ENCODE measurements around the gene RHBDL1.

DNA sequence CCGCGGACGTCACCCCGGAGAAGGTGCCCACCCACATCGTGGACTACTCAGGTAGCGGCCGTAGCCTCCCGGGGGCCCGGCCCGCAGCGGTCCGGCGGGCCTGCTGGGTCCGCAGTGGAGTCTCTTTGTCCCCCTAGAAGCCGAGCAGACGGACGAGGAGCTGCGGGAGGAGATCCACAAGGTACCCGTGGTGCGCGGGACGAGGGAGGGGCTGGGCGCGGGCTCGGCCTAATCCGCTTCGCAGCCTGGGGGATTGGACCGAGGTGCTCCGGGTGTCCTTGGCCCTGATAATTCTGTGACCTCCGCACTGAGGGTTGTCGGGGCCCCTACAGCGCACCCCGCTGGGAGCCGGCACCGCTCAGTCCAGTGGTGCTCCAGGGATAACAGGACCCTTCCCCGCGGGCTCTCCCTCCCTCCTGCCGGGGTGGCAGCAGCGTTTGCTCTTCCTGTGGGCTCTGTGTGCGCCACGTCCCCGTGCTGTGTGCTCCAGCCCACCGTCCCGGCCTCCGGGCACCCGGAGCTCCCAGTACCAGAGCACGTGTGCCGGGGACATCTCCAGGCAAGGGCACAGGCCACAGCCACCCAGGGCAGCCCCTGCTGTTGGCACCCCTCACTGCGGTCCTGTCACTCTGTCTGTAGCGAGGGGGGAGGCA is 6.8 kb upstream of the RHBDL1 start:
- TF ChIP-seq MYC (IDR thresholded peaks at IDR 0.05; ENCODE audit: insufficient read depth, insufficient read length, insufficient replicate concordance, low read length, severe bottlenecking), result no peak
- no peak for TF ChIP-seq SRF (IDR thresholded peaks at IDR 0.05; ENCODE audit: low read depth in 2 of 2, low read length in 2 of 2)
- no peak for TF ChIP-seq SIN3A (IDR thresholded peaks at IDR 0.05; ENCODE audit: low read depth, low read length)
- TF ChIP-seq GATAD2B (conservative IDR thresholded peaks at IDR 0.05; ENCODE audit: low read depth), result no peak
- no peak for TF ChIP-seq ASH2L (IDR thresholded peaks at IDR 0.05; ENCODE audit: borderline replicate concordance, low read depth)
- TF ChIP-seq PML (IDR thresholded peaks at IDR 0.05; ENCODE audit: low read length), result no peak
- TF ChIP-seq, protein P1, sequence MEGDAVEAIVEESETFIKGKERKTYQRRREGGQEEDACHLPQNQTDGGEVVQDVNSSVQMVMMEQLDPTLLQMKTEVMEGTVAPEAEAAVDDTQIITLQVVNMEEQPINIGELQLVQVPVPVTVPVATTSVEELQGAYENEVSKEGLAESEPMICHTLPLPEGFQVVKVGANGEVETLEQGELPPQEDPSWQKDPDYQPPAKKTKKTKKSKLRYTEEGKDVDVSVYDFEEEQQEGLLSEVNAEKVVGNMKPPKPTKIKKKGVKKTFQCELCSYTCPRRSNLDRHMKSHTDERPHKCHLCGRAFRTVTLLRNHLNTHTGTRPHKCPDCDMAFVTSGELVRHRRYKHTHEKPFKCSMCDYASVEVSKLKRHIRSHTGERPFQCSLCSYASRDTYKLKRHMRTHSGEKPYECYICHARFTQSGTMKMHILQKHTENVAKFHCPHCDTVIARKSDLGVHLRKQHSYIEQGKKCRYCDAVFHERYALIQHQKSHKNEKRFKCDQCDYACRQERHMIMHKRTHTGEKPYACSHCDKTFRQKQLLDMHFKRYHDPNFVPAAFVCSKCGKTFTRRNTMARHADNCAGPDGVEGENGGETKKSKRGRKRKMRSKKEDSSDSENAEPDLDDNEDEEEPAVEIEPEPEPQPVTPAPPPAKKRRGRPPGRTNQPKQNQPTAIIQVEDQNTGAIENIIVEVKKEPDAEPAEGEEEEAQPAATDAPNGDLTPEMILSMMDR (IDR thresholded peaks at IDR 0.05 in 2 of 3, conservative IDR thresholded peaks at IDR 0.05 in 1 of 3; ENCODE audit: control insufficient read depth in 2 of 3, extremely low read depth in 1 of 3, insufficient read depth in 1 of 3, low read depth in 3 of 3, low read length in 3 of 3), result no peak
- TF ChIP-seq MXI1 (IDR thresholded peaks at IDR 0.05; ENCODE audit: low read depth, low read length), result no peak
- no peak for TF ChIP-seq NRF1 (conservative IDR thresholded peaks at IDR 0.05; ENCODE audit: low read depth, low read length)
- TF ChIP-seq CHD1 (IDR thresholded peaks at IDR 0.05; ENCODE audit: low read depth, low read length), result no peak
- TF ChIP-seq, protein P2, sequence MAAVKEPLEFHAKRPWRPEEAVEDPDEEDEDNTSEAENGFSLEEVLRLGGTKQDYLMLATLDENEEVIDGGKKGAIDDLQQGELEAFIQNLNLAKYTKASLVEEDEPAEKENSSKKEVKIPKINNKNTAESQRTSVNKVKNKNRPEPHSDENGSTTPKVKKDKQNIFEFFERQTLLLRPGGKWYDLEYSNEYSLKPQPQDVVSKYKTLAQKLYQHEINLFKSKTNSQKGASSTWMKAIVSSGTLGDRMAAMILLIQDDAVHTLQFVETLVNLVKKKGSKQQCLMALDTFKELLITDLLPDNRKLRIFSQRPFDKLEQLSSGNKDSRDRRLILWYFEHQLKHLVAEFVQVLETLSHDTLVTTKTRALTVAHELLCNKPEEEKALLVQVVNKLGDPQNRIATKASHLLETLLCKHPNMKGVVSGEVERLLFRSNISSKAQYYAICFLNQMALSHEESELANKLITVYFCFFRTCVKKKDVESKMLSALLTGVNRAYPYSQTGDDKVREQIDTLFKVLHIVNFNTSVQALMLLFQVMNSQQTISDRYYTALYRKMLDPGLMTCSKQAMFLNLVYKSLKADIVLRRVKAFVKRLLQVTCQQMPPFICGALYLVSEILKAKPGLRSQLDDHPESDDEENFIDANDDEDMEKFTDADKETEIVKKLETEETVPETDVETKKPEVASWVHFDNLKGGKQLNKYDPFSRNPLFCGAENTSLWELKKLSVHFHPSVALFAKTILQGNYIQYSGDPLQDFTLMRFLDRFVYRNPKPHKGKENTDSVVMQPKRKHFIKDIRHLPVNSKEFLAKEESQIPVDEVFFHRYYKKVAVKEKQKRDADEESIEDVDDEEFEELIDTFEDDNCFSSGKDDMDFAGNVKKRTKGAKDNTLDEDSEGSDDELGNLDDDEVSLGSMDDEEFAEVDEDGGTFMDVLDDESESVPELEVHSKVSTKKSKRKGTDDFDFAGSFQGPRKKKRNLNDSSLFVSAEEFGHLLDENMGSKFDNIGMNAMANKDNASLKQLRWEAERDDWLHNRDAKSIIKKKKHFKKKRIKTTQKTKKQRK (IDR thresholded peaks at IDR 0.05; ENCODE audit: low read depth, low read length), result no peak
- TF ChIP-seq, protein P3, sequence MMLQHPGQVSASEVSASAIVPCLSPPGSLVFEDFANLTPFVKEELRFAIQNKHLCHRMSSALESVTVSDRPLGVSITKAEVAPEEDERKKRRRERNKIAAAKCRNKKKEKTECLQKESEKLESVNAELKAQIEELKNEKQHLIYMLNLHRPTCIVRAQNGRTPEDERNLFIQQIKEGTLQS (IDR thresholded peaks at IDR 0.05; ENCODE audit: borderline replicate concordance, extremely low read depth, low read depth, low read length), result no peak
- no peak for TF ChIP-seq NR2C2 (IDR thresholded peaks at IDR 0.05; ENCODE audit: borderline replicate concordance, control insufficient read depth, insufficient read length, low read depth)
